GM19452 (cell line): Measurements from ENCODE around the gene NME7.
"Not testable (repeated sequence)": the region's sequence is repeated elsewhere in the genome, so short reads cannot be mapped to it uniquely, and the experiment has no call there.

Experiments
- ATAC-seq: cut with Tn5 transposase; IDR thresholded peaks from one replicate; pipeline ENCODE4 v1.9.1; 2021; ENCODE audit not compliant: unreplicated experiment

Gene NME7

DNA sequence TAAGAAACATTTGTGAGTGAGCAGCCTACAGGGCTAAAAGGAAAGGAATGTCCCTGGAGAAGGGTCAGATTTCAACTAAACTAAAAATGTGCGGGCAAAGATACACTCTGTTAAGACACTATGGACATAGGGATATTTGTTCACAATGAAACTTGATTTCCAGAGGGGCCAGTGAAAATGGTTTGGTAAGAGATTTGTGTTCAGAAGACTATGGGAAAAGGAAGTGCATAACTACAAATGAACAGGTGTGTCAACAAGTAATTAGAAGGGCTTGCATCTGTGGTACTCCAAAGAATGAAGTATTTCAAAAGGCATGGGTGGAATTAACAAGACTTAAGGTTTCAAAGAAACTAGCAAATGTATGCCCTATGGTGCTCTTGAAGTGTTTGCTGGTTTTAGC, 60.4 kb downstream of the NME7 start:
- no peak for ATAC-seq

DNA sequence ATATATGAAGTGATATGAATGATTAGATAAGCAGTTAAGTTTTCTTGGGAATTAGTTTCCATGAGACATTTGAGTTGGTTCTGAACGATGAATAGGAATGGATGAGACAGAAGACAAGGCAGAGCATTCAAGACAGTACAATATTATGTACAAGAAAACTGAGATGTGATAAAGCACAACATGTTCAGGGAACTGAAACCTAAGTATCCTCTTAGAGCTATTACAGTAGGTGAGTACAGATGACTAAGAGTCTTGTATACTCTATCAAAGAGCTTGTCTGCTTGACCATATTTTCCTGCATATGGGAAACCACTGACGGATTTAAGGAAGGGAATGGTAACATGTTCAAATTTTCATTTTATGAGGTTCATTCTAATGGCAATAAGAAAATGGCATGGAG, 61.6 kb downstream of the NME7 start:
- ATAC-seq: no peak

DNA sequence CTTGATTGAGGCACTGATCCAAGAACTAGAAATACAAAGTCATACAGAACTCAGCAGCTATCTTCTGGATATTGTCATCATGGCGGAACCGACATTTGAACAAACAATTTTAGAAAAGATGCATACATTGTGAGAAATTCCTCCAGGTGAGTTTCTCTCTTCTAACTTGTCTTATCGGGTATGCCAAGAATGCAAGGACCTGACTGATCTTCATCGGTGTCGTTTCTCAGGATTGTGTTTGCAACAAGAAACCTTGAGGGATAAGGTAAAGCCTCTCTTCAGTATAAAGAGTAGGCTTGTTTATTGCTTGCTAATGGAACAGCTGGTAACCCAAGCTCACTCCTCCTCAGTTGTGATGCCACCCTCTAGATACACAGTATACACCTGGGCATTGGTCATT, 62.2 kb downstream of the NME7 start:
- ATAC-seq: no peak

DNA sequence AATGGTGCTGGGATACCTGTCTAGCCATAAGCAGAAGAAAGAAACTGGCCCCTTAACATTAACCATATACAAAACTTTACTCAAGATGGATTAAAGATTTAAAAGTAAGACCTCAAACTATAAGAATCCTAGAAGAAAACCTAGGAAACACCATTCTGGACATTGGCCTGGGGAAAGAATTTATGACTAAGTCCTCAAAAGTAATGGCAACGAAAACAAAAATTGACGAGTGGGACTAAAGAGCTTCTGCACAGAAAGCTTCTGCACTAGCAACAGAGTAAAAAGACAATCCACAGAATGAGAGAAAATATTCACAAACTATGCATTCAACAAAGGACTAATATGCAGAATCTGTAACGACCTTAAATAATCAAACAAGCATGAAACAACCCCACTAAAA, 66.7 kb downstream of the NME7 start:
- ATAC-seq: no peak

DNA sequence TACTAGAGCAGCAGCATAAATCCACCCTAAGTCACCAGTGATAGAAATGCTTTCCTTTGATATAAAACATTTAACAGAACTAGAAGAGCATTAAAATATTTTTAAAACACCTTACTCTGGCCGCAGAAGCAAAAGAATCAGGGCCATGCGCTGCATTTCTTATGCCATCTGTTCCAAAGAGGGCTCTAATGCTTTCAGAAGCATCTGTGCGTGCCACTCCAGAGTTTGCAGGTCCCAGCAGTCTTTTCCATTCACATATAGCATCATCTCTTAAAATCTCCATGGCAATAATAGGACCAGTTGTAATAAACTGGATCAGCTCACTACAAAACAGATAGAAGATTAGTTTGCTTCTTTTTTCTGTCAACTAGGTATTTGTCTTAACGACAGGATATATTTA, 69.2 kb downstream of the NME7 start:
- ATAC-seq: no peak

DNA sequence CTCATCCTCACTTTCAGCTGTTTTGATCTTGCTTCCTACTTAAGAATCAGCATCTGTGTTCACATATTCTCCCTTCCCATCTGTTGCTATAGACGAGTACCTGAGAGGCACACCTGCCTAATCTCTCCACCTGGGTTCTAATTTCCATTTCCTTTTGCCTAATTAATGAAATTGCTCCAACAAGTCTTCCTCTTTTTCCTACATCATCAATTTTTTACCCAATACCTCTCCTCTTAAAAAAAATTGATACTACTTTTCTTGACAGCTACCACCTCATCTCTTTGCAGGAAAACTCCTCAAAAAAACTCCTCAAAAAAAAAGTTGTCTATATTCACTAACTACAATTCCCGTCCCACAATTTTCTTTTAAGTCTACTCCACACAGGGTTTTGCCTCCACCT, 71.8 kb downstream of the NME7 start:
- no peak for ATAC-seq

DNA sequence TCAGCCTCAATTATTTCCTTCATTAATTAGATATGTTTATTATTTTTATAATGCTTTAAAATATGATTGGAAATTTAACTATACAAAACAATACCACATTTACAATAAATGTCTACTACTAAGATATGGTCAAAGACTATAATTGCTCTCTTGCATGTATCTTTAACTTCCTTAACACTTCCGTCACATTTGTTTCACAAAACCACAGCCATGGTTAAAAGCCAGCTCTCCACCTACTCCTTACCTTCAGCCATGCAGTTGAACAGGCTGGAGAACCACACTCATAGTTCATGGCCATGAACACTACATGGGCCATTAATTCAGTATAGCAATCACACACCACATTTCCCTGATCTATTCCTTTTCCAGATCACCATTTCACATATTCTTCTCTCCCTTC, 72.2 kb downstream of the NME7 start:
- ATAC-seq: no peak

DNA sequence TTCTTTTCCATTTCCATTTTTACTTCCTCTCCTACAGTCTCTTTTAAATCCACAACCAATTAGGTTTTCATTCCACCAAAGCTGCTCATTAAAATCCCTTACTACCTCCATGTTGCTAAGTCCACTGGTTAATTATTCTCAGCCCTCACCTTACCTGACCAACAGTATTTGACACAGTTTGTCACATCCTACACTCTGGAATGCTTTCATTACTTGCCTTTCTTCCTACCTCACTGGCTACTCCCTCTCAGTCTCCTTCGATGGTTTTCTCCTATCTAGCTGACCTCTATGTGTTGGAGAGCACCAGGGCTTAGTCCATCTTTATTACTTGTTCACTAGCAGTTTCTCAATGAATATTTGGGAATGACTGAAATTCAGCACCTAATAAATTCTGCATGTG, 78.6 kb downstream of the NME7 start:
- ATAC-seq: no peak

DNA sequence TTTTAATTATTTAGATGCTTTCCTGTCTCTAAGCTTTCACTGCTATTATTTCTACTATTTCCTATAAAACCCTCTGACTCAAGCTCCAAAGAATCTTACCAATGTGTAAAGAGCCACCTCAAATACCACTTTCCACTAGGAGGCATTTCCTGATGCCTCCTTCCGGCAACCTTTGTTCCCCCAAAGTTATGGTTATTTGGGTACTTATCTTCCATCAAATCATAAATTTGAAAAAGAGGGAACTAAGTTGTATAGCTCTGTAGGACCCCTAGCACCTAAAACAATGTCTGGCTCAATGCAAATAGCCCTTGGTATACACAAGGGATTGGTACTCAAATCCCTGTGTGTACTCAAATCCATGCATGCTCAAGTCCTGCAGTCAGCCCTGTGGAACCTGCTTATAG, 79.6 kb downstream of the NME7 start:
- no peak for ATAC-seq

DNA sequence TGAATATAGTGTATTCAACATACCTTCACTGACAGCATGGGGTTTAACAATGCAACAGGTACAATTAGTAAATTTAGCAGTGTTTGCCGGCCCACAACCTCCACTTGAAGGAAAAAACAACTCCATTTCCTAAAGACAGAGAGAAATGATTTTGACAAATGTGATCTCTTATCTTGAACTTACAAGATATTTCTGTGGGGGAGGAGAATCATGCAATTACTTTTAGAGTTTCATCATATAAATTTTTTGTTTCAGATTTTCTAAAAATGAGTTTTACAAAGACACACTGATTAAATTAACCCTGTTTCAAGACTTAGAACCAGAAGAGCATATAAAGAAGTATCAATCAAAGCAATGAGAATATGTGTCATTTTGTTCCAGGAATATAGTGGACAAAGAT, 80.3 kb downstream of the NME7 start:
- no peak for ATAC-seq

DNA sequence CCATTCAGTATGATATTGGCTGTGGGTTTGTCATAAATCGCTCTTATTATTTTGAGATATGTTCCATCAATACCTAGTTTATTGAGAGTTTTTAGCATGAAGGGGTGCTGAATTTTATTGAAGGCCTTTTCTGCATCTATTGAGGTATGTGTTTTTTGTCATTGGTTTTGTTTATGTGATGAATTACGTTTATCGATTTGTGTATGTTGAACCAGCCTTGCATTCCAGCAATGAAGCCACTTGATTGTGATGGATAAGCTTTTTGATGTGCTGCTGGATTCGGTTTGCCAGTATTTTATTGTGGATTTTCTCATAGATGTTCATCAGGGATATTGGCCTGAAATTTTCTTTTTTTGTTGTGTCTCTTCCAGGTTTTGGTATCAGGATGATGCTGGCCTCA, 86.0 kb downstream of the NME7 start:
- not testable (repeated sequence) for ATAC-seq

DNA sequence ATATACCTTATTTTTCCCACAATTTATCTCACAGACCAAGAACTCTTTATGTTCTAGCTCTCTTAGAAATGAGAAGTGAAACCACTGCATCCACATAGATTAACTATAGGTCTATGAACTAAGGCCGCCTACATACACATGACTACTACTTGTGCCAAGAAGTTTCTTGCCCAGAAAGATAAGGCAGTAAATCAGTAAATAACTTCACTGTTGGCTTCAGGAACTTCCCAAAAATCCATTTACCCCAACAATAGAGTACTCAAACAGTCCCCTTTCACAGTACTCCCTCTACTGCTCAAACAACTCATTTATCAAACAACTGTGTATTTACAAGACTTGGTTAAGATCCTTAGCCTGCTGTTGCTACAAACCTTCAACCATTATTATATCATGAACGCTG, 96.5 kb downstream of the NME7 start:
- no peak for ATAC-seq

DNA sequence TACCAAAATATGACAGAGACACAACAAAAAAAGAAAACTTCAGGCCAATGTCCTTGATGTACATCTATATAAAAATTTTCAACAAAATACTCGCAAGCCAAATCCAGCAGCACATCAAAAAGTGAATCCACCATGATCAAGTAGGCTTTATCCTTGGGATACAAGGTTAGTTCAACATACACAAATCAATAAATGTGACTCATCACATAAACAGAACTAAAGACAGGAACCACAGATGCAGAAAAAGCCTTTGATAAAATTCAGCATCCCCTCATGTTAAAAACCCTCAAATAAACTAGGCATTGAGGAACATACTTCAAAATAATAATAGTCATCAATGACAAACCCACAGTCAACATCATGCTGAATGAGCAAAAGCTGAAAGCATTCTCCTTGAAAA, 101.5 kb downstream of the NME7 start:
- no peak for ATAC-seq

DNA sequence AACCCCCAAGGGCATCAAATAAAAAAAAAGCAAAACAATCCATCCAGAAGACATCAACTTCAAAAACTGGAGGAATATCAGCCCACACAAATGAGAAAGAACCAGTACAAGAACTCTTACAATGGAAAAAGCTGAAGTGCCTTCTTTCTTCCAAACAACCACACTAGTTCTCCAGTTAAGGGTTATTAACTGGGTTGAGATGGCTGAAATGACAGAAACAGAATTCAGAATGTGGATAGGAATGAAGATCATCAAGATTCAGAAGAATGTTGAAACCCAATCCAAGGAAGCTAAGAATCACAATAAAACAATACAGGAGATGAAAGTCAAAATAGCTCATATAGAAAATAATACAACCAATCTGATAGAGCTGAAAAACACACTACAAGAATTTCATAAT, 104.5 kb downstream of the NME7 start:
- ATAC-seq: no peak

DNA sequence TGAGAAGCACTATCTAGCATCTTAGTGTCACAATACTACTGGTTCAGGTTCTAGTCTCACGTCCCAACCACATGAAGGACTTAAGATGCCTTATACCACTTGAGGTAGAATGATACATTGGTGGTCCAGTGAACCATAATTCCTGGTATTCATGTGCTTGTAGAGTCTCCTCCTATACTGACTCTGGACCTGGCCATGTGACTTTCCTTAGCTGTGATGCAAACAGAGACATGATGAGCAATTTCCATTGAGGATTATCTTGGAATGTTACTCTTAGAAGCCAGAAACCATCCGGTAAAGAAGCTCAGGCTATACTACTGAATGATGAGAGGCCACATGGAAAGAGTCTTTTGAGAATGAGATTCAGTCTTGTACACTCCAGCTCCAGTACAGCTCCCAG, 105.7 kb downstream of the NME7 start:
- no peak for ATAC-seq

DNA sequence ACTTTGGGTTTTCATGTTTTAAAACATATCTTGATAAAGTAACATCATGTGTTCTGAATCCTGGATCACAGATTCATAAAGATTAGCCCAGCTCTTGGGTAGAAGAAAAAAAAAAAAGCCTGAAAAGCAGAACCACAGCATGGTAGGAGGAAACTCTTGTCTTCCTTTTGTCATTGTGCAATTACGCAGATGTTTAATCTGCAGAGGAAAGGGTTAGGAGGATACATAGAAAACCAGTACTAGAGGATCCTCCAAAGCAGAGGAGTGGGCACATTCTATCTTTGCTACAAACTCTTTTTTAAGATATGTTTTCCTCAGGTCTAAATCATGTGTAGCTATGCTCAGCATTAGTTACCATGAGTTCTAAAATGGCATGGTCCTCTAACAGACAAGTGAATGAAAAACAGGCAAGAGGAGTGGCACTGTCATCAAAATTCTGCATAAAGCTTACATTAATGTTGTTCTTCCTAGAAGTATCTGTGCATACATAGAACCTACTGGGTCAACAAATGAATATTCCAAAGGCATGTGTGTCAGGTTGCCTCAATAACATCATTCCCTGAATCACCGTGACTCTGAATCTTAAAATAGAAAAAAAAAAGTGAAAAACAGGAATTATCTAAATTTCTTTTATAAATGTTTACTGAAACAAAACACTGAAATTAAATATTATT, 107.0 kb downstream of the NME7 start:
- ATAC-seq: no peak

DNA sequence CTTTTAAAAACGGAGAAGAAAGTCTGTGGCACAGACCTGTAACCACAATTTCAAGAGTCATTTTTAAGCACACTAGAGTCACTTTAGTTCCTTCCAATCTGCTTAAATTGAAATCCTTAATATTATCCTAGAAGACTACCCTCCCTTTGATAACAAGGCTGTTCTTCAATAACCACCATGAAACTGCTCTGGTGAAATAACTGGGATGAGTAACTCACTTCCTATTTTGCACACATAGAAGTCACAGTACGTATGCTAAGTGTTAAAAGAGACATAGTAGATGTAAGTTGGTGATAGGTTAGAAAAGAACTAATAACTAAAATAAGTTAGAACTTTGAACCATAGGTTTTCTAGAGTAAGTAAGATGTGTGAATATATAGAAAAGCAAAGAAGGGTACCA, 107.8 kb downstream of the NME7 start:
- no peak for ATAC-seq

DNA sequence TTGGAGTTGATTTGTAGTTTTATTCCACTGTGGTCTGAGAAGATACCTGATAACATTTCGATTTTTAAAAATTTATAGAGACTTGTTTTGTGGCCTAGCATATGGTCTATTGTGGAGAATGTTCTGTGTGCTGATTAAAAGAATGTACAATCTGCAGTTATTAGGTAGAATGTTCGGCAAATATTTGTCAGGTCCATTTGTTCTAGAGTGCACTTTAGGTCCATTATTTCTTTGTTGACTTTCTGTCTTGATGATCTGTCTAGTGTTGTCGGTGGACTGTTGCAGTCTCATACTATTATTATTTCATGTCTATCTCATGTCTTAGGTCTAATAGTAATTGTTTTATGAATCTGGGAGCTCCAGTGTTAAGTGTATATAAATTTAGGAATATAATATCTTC, 116.8 kb downstream of the NME7 start:
- ATAC-seq: no peak

DNA sequence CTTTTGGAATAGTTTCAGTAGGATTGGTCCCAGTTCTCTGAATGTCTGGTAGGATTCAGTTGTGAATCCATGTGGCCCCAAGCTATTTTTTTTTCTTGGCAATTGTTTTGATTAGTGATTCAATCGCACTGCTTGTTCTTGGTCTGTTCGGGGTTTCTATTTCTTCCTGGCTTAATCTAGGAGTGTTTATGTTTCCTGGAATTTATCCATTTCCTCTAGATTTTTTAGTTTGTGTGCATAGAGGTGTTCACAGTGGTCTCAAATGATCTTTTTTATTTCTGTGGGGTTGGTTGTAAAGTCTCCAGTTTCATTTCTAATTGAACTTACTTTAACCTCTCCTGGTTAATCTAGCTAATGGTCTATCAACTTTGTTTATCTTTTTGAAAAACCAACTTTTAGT, 117.6 kb downstream of the NME7 start:
- no peak for ATAC-seq

DNA sequence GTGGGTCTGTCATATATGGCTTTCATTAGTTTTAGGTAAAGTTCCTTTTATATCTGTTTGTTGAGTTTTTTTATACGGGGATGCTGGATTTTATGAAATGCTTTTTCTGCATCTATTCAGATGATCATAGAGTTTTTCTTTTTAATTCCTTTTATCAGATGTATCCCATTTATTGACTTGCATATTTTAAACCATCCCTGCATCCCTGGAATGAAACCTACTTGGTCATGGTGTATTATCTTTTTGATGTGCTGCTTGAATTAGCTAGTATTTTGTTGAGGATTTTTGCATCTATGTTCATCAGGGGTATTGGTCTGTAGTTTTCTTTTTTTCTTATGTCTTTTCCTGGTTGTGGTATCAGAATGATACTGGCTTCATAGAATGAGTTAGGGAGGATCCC, 118.0 kb downstream of the NME7 start:
- ATAC-seq: no peak

DNA sequence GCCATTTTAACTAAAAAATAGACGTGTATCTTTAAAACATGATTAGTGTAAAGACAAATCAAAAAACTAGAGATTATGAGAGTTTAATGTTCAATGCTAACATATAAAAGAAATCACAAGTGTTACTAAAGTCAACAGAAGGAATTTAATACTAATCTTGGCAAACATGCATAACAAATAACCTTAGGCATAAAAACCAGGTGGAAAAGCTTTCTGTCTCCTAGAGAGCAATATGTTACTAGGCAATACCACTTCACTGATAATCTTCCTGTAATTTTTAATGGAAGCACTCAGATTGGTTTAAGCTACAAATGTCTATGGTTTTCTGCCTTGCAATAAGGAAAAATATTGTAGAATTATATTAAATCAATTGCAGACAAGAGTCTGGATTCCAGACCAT, 121.9 kb downstream of the NME7 start:
- no peak for ATAC-seq

DNA sequence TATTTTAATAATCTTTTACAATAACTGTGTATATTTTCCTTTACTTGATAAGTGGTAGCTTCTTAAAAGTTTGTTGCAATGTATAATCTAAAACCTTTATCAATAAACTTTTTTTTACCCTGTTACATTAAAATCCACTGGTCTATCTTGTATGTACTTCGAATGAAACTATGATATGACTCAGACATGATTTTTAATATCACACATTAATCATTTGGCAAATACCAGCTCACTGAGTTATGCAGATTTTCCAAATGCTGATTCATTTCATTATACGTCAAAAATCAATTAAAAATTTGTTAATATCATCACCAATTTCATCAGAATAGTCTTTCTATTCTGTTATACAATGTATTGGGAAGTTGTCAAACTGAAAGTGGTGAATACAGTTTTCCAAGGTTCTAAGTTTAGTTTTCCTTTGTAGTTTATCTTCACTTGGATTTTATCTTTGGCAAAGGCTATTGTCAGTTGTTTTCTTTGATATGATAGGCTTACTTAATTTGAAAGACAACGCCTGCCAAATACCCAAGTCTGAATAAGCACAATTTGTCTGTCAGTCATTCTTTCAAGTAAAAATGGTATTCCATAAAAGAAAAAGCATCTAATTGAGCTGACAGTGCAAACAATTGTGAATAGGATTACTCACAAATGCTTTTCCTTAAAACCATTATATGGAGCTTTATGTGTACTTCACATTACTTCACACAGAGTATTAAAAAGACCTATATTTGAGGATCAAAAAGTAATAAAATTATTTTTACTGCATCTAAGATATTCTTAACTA, 127.0 kb downstream of the NME7 start:
- ATAC-seq: no peak

DNA sequence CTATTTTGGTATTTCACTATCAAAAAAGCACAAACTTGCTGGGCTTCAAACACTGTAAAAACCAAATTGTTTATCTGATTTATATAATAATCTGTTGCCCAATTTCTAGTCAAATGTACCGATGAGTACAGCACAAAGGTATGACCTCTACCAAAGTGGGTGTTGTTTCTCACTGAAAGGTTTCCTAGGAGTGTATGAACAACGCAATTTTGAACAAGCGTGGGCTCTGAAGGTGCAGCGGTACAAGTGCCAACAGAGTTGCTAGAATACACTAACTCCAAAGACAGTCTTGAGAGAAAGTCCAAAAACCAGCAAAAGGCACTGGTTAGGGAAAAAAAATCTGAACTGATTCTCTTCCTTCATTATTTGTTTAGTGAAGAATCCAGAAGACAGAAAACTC, 130.7 kb downstream of the NME7 start:
- ATAC-seq: no peak
